Measurements from ENCODE around the gene ALS2CL. TPM values are rescaled to one million over a fixed set of nuclear protein-coding genes. Genes with fewer than 3 reads are reported as not detected.

The ALS2CL gene
- total and polyA plus RNA-seq, 10 of the 15 experiments (the other 5 are each of a cell fraction or from before 2014, with no cell fraction given), result 0.01 to 0.05 TPM; not detected in 8

- SMC1A ChIA-PET (ENCODE audit: uncharacterized antibody, unreplicated experiment), result interaction anchor here (1.1 to 1.5 kb wide), 3 partner anchors 8 to 135 kb away, joined by 3 to 9 read pairs (median 3); no protein-coding TSS in a partner anchor
- no peaks in the 10 kb centered on the region for H3K79me2 ChIP-seq (ENCODE audit: control insufficient read depth, insufficient read depth, low read length)
- no peak overlapping the region for H2AFZ ChIP-seq (ENCODE audit: control insufficient read depth, low read depth, low read length)
- peaks cover 0 to 1% of the 10 kb centered on the region in 2 experiments; a peak in 2 of 4 replicates for H3K27me3 ChIP-seq (replicated peaks in 1 of 2; ENCODE audit: control insufficient read depth in 2 of 2, insufficient read depth in 2 of 2, low read length in 1 of 2)
- in situ Hi-C loops (cut with MboI) (no loop called here), intact Hi-C loops (cut with micrococcal nuclease; ENCODE audit: unreplicated experiment) (no loop called here)
- no peak for TF ChIP-seq ZNF274 (IDR thresholded peaks at IDR 0.05; ENCODE audit: insufficient read depth, insufficient read length)
- TF ChIP-seq NR2C2 (IDR thresholded peaks at IDR 0.05; ENCODE audit: borderline replicate concordance, control insufficient read depth, insufficient read length, low read depth), result no peak
- TF ChIP-seq EZH2 (IDR thresholded peaks at IDR 0.05; ENCODE audit: borderline replicate concordance, control insufficient read depth, low read depth, low read length), result no peak
- no peak for TF ChIP-seq IRF3 (IDR thresholded peaks at IDR 0.05)
- TF ChIP-seq NFYB (IDR thresholded peaks at IDR 0.05; ENCODE audit: insufficient read depth, low read depth, low read length), result no peak
- TF ChIP-seq RELA (IDR thresholded peaks at IDR 0.05; ENCODE audit: borderline replicate concordance, partially characterized antibody), result no peak
- TF ChIP-seq SUZ12 (IDR thresholded peaks at IDR 0.05; ENCODE audit: unreplicated experiment), result no peak
- no peak for TF ChIP-seq CTCF (IDR thresholded peaks at IDR 0.05 in 2 of 3, conservative IDR thresholded peaks at IDR 0.05 in 1 of 3; ENCODE audit: control insufficient read depth in 2 of 3, extremely low read depth in 1 of 3, insufficient read depth in 1 of 3, low read depth in 3 of 3, low read length in 3 of 3)
- TF ChIP-seq YBX1 (IDR thresholded peaks at IDR 0.05), result no peak
- TF ChIP-seq CHD4 (IDR thresholded peaks at IDR 0.05), result no peak
- TF ChIP-seq TAF1 (IDR thresholded peaks at IDR 0.05; ENCODE audit: borderline replicate concordance, low read depth, low read length), result no peak
- TF ChIP-seq CHD2 (IDR thresholded peaks at IDR 0.05; ENCODE audit: borderline replicate concordance, low read depth, low read length), result no peak
- no peak for TF ChIP-seq BACH1 (IDR thresholded peaks at IDR 0.05; ENCODE audit: borderline replicate concordance)
- no peak for TF ChIP-seq ZBED1 (IDR thresholded peaks at IDR 0.05; ENCODE audit: borderline replicate concordance)
- TF ChIP-seq RUNX3 (IDR thresholded peaks at IDR 0.05; ENCODE audit: low read length), result no peak
- TF ChIP-seq CEBPB (IDR thresholded peaks at IDR 0.05; ENCODE audit: borderline replicate concordance in 1 of 2, low read depth in 2 of 2, low read length in 2 of 2), result no peak
- TF ChIP-seq HDAC2 (IDR thresholded peaks at IDR 0.05), result no peak
- no peak for TF ChIP-seq POLR2AphosphoS2 (IDR thresholded peaks at IDR 0.05; ENCODE audit: low read depth, low read length)
- TF ChIP-seq KAT2A (conservative IDR thresholded peaks at IDR 0.05; ENCODE audit: control insufficient read depth, low read depth, low read length), result no peak
- no peak overlapping the region for H3K27ac ChIP-seq (ENCODE audit: control insufficient read depth, insufficient read depth)
- RAD21 ChIA-PET (ENCODE audit: unreplicated experiment), result interaction anchor here (1.9 kb wide), 1 partner anchor 136 kb away, joined by 7 read pairs; no protein-coding TSS in a partner anchor
- FAIRE-seq (no peak), ATAC-seq (no peak), DNase-seq (ENCODE audit: low read depth, low spot score) (no peak)
- H3K9me3 ChIP-seq (replicated peaks; ENCODE audit: control insufficient read depth, insufficient read depth, low read length), result no peaks in the 10 kb centered on the region
- no peak overlapping the region for H3K4me2 ChIP-seq (ENCODE audit: control insufficient read depth, insufficient read depth)
- WGBS (ENCODE audit: insufficient coverage, insufficient replicate concordance, low lambda C conversion rate, missing lambda C conversion rate), result 18% methylated on average over 2 of the region's 2 CpGs
- H3K4me3 ChIP-seq, result no peak overlapping the region
- CTCF ChIA-PET, result interaction anchor here (0.9 to 10.4 kb wide), 2 partner anchors 125 to 136 kb away, joined by 3 to 207 read pairs; no protein-coding TSS in a partner anchor
- H3K36me3 ChIP-seq (ENCODE audit: control insufficient read depth in 2 of 2, insufficient read depth in 2 of 2, low read length in 1 of 2), result no peaks in the 10 kb centered on the region
- no TSS peak for BruUV-seq (replicated peaks)
- H3K9ac ChIP-seq (ENCODE audit: control insufficient read depth, insufficient read depth, low read length), result no peak overlapping the region
- peaks cover under 1% of the 10 kb centered on the region; the same call in 1 of the 2 replicates for H3K4me1 ChIP-seq (ENCODE audit: control insufficient read depth, insufficient read depth, low read length)
- POLR2A ChIA-PET, result no interaction called here
- H4K20me1 ChIP-seq (ENCODE audit: control insufficient read depth, insufficient read depth), result no peaks in the 10 kb centered on the region
These were observed 68.9 kb downstream of the ALS2CL start for GRCh38 chr3:46624533-46624932.
